Measurements from ENCODE around the gene PRXL2A.

DNA sequence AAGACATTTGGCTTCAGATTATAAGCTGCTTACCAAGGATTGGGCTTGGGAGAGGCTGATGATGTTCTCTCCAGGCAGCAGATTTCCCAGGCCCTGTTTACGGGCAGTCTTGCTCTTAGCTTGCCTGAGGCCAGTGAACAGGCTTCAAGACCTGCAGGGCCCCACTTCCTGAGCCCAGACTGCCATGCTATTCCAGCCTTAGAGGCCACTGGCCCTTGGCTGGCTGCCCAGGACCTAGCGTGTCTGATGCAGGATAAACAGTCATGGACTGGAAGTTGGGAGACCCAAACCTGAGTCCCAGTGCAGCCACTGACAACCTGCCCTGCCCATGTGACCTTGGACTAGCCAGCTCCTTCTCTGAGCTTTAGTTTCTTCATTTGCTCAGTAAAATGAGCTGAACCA lies 2.9 kb downstream of the PRXL2A start:
- TF ChIP-seq, protein P1, sequence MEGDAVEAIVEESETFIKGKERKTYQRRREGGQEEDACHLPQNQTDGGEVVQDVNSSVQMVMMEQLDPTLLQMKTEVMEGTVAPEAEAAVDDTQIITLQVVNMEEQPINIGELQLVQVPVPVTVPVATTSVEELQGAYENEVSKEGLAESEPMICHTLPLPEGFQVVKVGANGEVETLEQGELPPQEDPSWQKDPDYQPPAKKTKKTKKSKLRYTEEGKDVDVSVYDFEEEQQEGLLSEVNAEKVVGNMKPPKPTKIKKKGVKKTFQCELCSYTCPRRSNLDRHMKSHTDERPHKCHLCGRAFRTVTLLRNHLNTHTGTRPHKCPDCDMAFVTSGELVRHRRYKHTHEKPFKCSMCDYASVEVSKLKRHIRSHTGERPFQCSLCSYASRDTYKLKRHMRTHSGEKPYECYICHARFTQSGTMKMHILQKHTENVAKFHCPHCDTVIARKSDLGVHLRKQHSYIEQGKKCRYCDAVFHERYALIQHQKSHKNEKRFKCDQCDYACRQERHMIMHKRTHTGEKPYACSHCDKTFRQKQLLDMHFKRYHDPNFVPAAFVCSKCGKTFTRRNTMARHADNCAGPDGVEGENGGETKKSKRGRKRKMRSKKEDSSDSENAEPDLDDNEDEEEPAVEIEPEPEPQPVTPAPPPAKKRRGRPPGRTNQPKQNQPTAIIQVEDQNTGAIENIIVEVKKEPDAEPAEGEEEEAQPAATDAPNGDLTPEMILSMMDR (IDR thresholded peaks at IDR 0.05) = no peak
- TF ChIP-seq POLR2A (IDR thresholded peaks at IDR 0.05) = no peak

All from lower leg skin (tissue), 3 donors.